ENCODE results near the gene SSBP4. TPM values are rescaled to one million over a fixed set of nuclear protein-coding genes. Genes with fewer than 3 reads are reported as not detected.

Gene SSBP4
- total RNA-seq, 4 donors from 2014 or later: 28.8 to 42.0 (median 36.0) TPM

GRCh38 chr19:18468517-18468916 is 49.3 kb downstream of the SSBP4 start:
- intact Hi-C loops (cut with DNase I; ENCODE audit: low total_unique reads): loop anchor here (10.0 kb wide), 1 partner anchor 106 kb away; the partner anchor contains the start of gene UBA52
- WGBS, 2 donors: 57 to 81% methylated on average over 3 of the region's 3 CpGs
- TF ChIP-seq CTCF (IDR thresholded peaks at IDR 0.05): no peak
- no peak for TF ChIP-seq POLR2A (IDR thresholded peaks at IDR 0.05)
- no peak for DNase-seq (ENCODE audit: low spot score in 2 of 2)
- no peak overlapping the region for H3K4me3 ChIP-seq (ENCODE audit: low read depth, poor library complexity, severe bottlenecking)

- intact Hi-C loops (cut with DNase I; ENCODE audit: low total_unique reads): loop anchor here (10.0 kb wide), 1 partner anchor 106 kb away; the partner anchor contains the start of gene UBA52
- WGBS, 2 donors: 73 to 74% methylated on average over 24 to 26 of the region's 28 CpGs
These were observed 50.1 kb downstream of the SSBP4 start for GRCh38 chr19:18469069-18469846.

GRCh38 chr19:18470787-18471186 is 51.6 kb downstream of the SSBP4 start:
- whole genome bisulfite sequencing, 2 donors: 51 to 91% methylated on average over 2 of the region's 2 CpGs
- intact Hi-C loops (cut with DNase I; ENCODE audit: low total_unique reads): no loop called here
- no peak overlapping the region for H3K4me3 ChIP-seq (ENCODE audit: low read depth, poor library complexity, severe bottlenecking)
- no peak for TF ChIP-seq CTCF (IDR thresholded peaks at IDR 0.05)
- TF ChIP-seq POLR2A (IDR thresholded peaks at IDR 0.05): no peak
- DNase-seq (ENCODE audit: low spot score in 2 of 2): no peak

More at GRCh38 chr19:18469069-18469846, 50.1 kb downstream of the SSBP4 start:
- H3K4me3 ChIP-seq (ENCODE audit: low read depth, poor library complexity, severe bottlenecking): no peak overlapping the region
- TF ChIP-seq POLR2A (IDR thresholded peaks at IDR 0.05): no peak
- TF ChIP-seq CTCF (IDR thresholded peaks at IDR 0.05): peak in 1 of 3 donors; percentile 52
- DNase-seq (ENCODE audit: low spot score in 2 of 2): peak in 1 of 2 donors; percentile 94

- H3K4me3 ChIP-seq (ENCODE audit: low read depth, poor library complexity, severe bottlenecking): no peak overlapping the region
- WGBS, 2 donors: 77 to 81% methylated on average over 8 of the region's 8 CpGs
- intact Hi-C loops (cut with DNase I; ENCODE audit: low total_unique reads): no loop called here
- DNase-seq (ENCODE audit: low spot score in 2 of 2): no peak
- TF ChIP-seq POLR2A (IDR thresholded peaks at IDR 0.05): no peak
- no peak for TF ChIP-seq CTCF (IDR thresholded peaks at IDR 0.05)
These were observed 54.0 kb downstream of the SSBP4 start for GRCh38 chr19:18473003-18473705.

- intact Hi-C loops (cut with DNase I; ENCODE audit: low total_unique reads): no loop called here
- DNase-seq (ENCODE audit: low spot score in 2 of 2): no peak
- TF ChIP-seq POLR2A (IDR thresholded peaks at IDR 0.05) (no peak), CTCF (IDR thresholded peaks at IDR 0.05) (no peak)
- no peak overlapping the region for H3K4me3 ChIP-seq (ENCODE audit: low read depth, poor library complexity, severe bottlenecking)
- 91 to 94% methylated on average over 8 of the region's 8 CpGs for WGBS, 2 donors
These were observed 54.5 kb downstream of the SSBP4 start for GRCh38 chr19:18473706-18474087.

Measured in lower leg skin (tissue), 4 donors.